ENCODE results near the gene BRD3OS. TPM values are rescaled to one million over a fixed set of nuclear protein-coding genes. Genes with fewer than 3 reads are reported as not detected.

The BRD3OS gene
- total and polyA plus RNA-seq, 10 of the 15 experiments (the other 5 are each of a cell fraction or from before 2014, with no cell fraction given), result 2.1 to 13.7 (median 10.7) TPM

GRCh38 chr9:134040781-134041648 is 15.7 kb downstream of the BRD3OS start:
- ChIA-PET RAD21 (ENCODE audit: unreplicated experiment) (no interaction called here), SMC1A (ENCODE audit: uncharacterized antibody, unreplicated experiment) (no interaction called here), POLR2A (no interaction called here), CTCF (no interaction called here)
- DNase-seq (ENCODE audit: low read depth, low spot score), result no peak
- no peaks in the 10 kb centered on the region for H3K79me2 ChIP-seq (ENCODE audit: control insufficient read depth, insufficient read depth, low read length)
- intact Hi-C loops (cut with micrococcal nuclease; ENCODE audit: unreplicated experiment) (no loop called here), in situ Hi-C loops (cut with MboI) (no loop called here)
- peaks cover 0 to 15% of the 10 kb centered on the region in 2 experiments; a peak in 3 of 4 replicates for H3K36me3 ChIP-seq (ENCODE audit: control insufficient read depth in 2 of 2, insufficient read depth in 2 of 2, low read length in 1 of 2)
- H3K27ac ChIP-seq (ENCODE audit: control insufficient read depth, insufficient read depth), result no peak overlapping the region
- no peak overlapping the region for H2AFZ ChIP-seq (ENCODE audit: control insufficient read depth, low read depth, low read length)
- no TSS peak for BruUV-seq (replicated peaks)
- no peaks in the 10 kb centered on the region for H4K20me1 ChIP-seq (ENCODE audit: control insufficient read depth, insufficient read depth)
- H3K27me3 ChIP-seq (replicated peaks in 1 of 2; ENCODE audit: control insufficient read depth in 2 of 2, insufficient read depth in 2 of 2, low read length in 1 of 2), result no peaks in the 10 kb centered on the region
- no peaks in the 10 kb centered on the region for H3K4me1 ChIP-seq (ENCODE audit: control insufficient read depth, insufficient read depth, low read length)
- no peak overlapping the region for H3K4me2 ChIP-seq (ENCODE audit: control insufficient read depth, insufficient read depth)
- H3K4me3 ChIP-seq, result no peak overlapping the region
- no peaks in the 10 kb centered on the region for H3K9me3 ChIP-seq (replicated peaks; ENCODE audit: control insufficient read depth, insufficient read depth, low read length)
- H3K9ac ChIP-seq (ENCODE audit: control insufficient read depth, insufficient read depth, low read length), result no peak overlapping the region
- FAIRE-seq, result no peak
- TF ChIP-seq RELA (IDR thresholded peaks at IDR 0.05; ENCODE audit: borderline replicate concordance, partially characterized antibody) (no peak), BCL3 (IDR thresholded peaks at IDR 0.05; ENCODE audit: borderline replicate concordance, insufficient read depth, low read depth, low read length, poor library complexity, severe bottlenecking) (no peak), ASH2L (IDR thresholded peaks at IDR 0.05; ENCODE audit: borderline replicate concordance, low read depth) (no peak), SKIL (IDR thresholded peaks at IDR 0.05; ENCODE audit: low read depth, poor library complexity, severe bottlenecking) (no peak), POLR2A (IDR thresholded peaks at IDR 0.05; ENCODE audit: low read depth, low read length) (no peak), SMARCA5 (IDR thresholded peaks at IDR 0.05) (no peak), CHD4 (IDR thresholded peaks at IDR 0.05) (no peak), SMAD1 (IDR thresholded peaks at IDR 0.05; ENCODE audit: low read depth, partially characterized antibody) (no peak), MYB (IDR thresholded peaks at IDR 0.05; ENCODE audit: borderline replicate concordance, low read depth, low read length) (no peak), PKNOX1 (IDR thresholded peaks at IDR 0.05) (no peak), HDGF (IDR thresholded peaks at IDR 0.05) (no peak)
- WGBS (ENCODE audit: insufficient coverage, insufficient replicate concordance, low lambda C conversion rate, missing lambda C conversion rate), result 92% methylated on average over 21 of the region's 21 CpGs
- no peak for ATAC-seq

Data from GM12878 (cell line).